Liver (tissue), 9 donors: ENCODE results near the gene MORC4. TPM values are rescaled to one million over a fixed set of nuclear protein-coding genes. Genes with fewer than 3 reads are reported as not detected.
"Not testable (repeated sequence)": the region's sequence is repeated elsewhere in the genome, so short reads cannot be mapped to it uniquely, and the experiment has no call there.

ENCODE experiments used
- DNase-seq: peaks from one replicate; pipeline ENCODE4 v3.0.0-alpha.2; 2017; ENCODE audit warnings: low spot score
- H3K27ac ChIP-seq, 2 donors: one replicate each; pipeline ENCODE4 v1.7.0; 2013; ENCODE audit warnings: inconsistent platforms in 2 of 2, low read length in 2 of 2, control low read depth in 1 of 2, low read depth in 1 of 2, mild to moderate bottlenecking in 1 of 2
- H3K27me3 ChIP-seq, 4 donors: one replicate each; pipeline versions ENCODE4 v1.6.1 to v1.7.0; 2013; ENCODE audit warnings: low read length in 3 of 4, inconsistent platforms in 1 of 4, mild to moderate bottlenecking in 1 of 4, moderate library complexity in 1 of 4; ENCODE audit not compliant: control insufficient read depth in 4 of 4, insufficient read depth in 4 of 4
- H3K36me3 ChIP-seq, 4 donors: one replicate each; pipeline versions ENCODE4 v1.6.1 to v1.7.0; 2013; ENCODE audit warnings: low read length in 3 of 4, mild to moderate bottlenecking in 3 of 4, low read depth in 1 of 4, moderate library complexity in 1 of 4; ENCODE audit not compliant: control insufficient read depth in 4 of 4, insufficient read depth in 3 of 4
- H3K4me1 ChIP-seq, 4 donors: one replicate each; pipeline versions ENCODE4 v1.6.1 to v1.7.0; 2013; ENCODE audit warnings: low read length in 3 of 4, mild to moderate bottlenecking in 3 of 4, moderate library complexity in 1 of 4; ENCODE audit not compliant: control insufficient read depth in 4 of 4, insufficient read depth in 4 of 4
- H3K4me3 ChIP-seq, 3 donors: one replicate each; pipeline versions ENCODE4 v1.6.1 to v1.7.0; 2013; ENCODE audit warnings: low read length in 3 of 3, control low read depth in 1 of 3, low read depth in 1 of 3, mild to moderate bottlenecking in 1 of 3
- H3K9ac ChIP-seq, 2 donors: one replicate each; pipeline ENCODE4 v1.7.0; 2013; ENCODE audit warnings: low read length in 2 of 2, mild to moderate bottlenecking in 2 of 2, moderate library complexity in 2 of 2, control low read depth in 1 of 2, low read depth in 1 of 2
- H3K9me3 ChIP-seq, 4 donors: one replicate each; pipeline versions ENCODE4 v1.6.1 to v1.7.0; 2013; ENCODE audit warnings: low read length in 3 of 4; ENCODE audit not compliant: control insufficient read depth in 4 of 4
- CTCF ChIP-seq: fragments of 150-350 bp; IDR thresholded peaks from 2 replicates; pipeline ENCODE4 v1.5.1; 2017; ENCODE audit warnings: improper control_type of control experiment, low read depth, low read length; ENCODE audit not compliant: missing input control
- EGR1 ChIP-seq, 2 donors: IDR thresholded peaks; 2 replicates each; pipeline ENCODE4 v1.6.1; 2016 to 2018; ENCODE audit warnings: antibody characterized with exemption in 2 of 2, low read depth in 2 of 2
- FOXA1 ChIP-seq: IDR thresholded peaks from 2 replicates; pipeline ENCODE4 v1.6.1; 2016; ENCODE audit warnings: antibody characterized with exemption
- FOXA2 ChIP-seq: IDR thresholded peaks from 2 replicates; pipeline ENCODE4 v1.6.1; 2016; ENCODE audit warnings: antibody characterized with exemption
- HNF4A ChIP-seq, 2 donors: conservative IDR thresholded peaks; 2 replicates each; pipeline ENCODE4 v1.6.1; 2016; ENCODE audit warnings: antibody characterized with exemption in 2 of 2, mild to moderate bottlenecking in 2 of 2
- MAX ChIP-seq: IDR thresholded peaks from 2 replicates; pipeline ENCODE4 v1.6.1; 2016; ENCODE audit warnings: antibody characterized with exemption
- RAD21 ChIP-seq, 2 donors: IDR thresholded peaks; 2 replicates each; pipeline ENCODE4 v1.6.1; 2016; ENCODE audit warnings: antibody characterized with exemption in 2 of 2, mild to moderate bottlenecking in 2 of 2
- SP1 ChIP-seq: IDR thresholded peaks from 2 replicates; pipeline ENCODE4 v1.6.1; 2018; ENCODE audit warnings: antibody characterized with exemption, mild to moderate bottlenecking
- TAF1 ChIP-seq: conservative IDR thresholded peaks from 2 replicates; pipeline ENCODE4 v1.6.1; 2016; ENCODE audit warnings: antibody characterized with exemption, mild to moderate bottlenecking
- YY1 ChIP-seq: IDR thresholded peaks from 2 replicates; pipeline ENCODE4 v1.6.1; 2016; ENCODE audit warnings: antibody characterized with exemption, mild to moderate bottlenecking
- ZBTB33 ChIP-seq: IDR thresholded peaks from 2 replicates; pipeline ENCODE4 v1.6.1; 2016; ENCODE audit warnings: antibody characterized with exemption
- WGBS: extraction: QIAGEN DNeasy Blood & Tissue Kit; methylation state at CpG from one replicate; pipeline ENCODE4 v1.1.7; 2013; 5-methylcytosine and 5-hydroxymethylcytosine counted together
- polyA plus RNA-seq, 2 donors: library from polyadenylated mRNA; stranded (reverse) in 1 of 2; unstranded in 1 of 2; fragments of 200-250 nt in 1 of 2; fragments of >200 nt in 1 of 2; fragmentation: Nextera tagmentation in 1 of 2; extraction: Ambion mirVana in 1 of 2; gene quantifications; one replicate each; pipeline versions ENCODE4 v1.2.1 to v1.2.3, GENCODE V29; 2013 to 2015
- total RNA-seq, 2 donors: library from RNA; depleted of rRNA; stranded (reverse); fragments of >200 nt; gene quantifications; one replicate each; pipeline ENCODE4 v1.2.3, GENCODE V29; 2014
- donor health status: healthy.
- donor health status: healthy.
- donor health status: healthy.
- donor health status: healthy.
- donor health status: healthy.

The MORC4 gene
- total and polyA plus RNA-seq, 4 donors, result 5.8 to 11.0 (median 8.4) TPM

- H3K36me3 ChIP-seq, result no peaks in the 10 kb centered on the region
- no peak for TF ChIP-seq MAX
- no peak for TF ChIP-seq EGR1 (IDR thresholded peaks at IDR 0.05; ENCODE audit: low read depth in 2 of 2)
- no peak for TF ChIP-seq FOXA2
- no peak for TF ChIP-seq RAD21 (IDR thresholded peaks at IDR 0.05)
- WGBS, result 79% methylated on average over 5 of the region's 5 CpGs
Measured at GRCh38 chrX:106973433-106974149, 26.4 kb downstream of the MORC4 start.

GRCh38 chrX:106972896-106973295 lies 27.1 kb downstream of the MORC4 start:
- Histone ChIP-seq H3K36me3 (no peaks in the 10 kb centered on the region), H3K27ac (no peak overlapping the region), H3K4me3 (no peak overlapping the region), H3K9me3 (no peaks in the 10 kb centered on the region), H3K27me3 (no peaks in the 10 kb centered on the region), H3K9ac (no peak overlapping the region), H3K4me1 (peaks cover 0 to 3% (median 0%) of the 10 kb centered on the region in 4 donors)
- no peak for DNase-seq
- TF ChIP-seq FOXA1, result no peak

More at GRCh38 chrX:106973433-106974149, 26.4 kb downstream of the MORC4 start:
- Histone ChIP-seq H3K27me3 (no peaks in the 10 kb centered on the region), H3K9me3 (no peaks in the 10 kb centered on the region), H3K9ac (no peak overlapping the region), H3K27ac (no peak overlapping the region), H3K4me3 (no peak overlapping the region), H3K4me1 (peaks cover 0 to 3% (median 0%) of the 10 kb centered on the region in 4 donors)
- DNase-seq, result no peak

GRCh38 chrX:106966547-106966946 lies 33.5 kb downstream of the MORC4 start:
- H3K4me3 ChIP-seq, H3K9me3 ChIP-seq, H3K27ac ChIP-seq, H3K9ac ChIP-seq, DNase-seq, H3K36me3 ChIP-seq, H3K27me3 ChIP-seq, H3K4me1 ChIP-seq: not testable (repeated sequence)
- 90% methylated on average over 6 of the region's 6 CpGs for WGBS

GRCh38 chrX:106964290-106964689 lies 35.7 kb downstream of the MORC4 start:
- 88% methylated on average over 1 of the region's 1 CpG for WGBS
- no peak for TF ChIP-seq HNF4A (conservative IDR thresholded peaks at IDR 0.05)
- H3K27me3 ChIP-seq, result no peaks in the 10 kb centered on the region

GRCh38 chrX:106963111-106963510 lies 36.9 kb downstream of the MORC4 start:
- no peak overlapping the region for H3K4me3 ChIP-seq
- no peak overlapping the region for H3K9ac ChIP-seq
- no peaks in the 10 kb centered on the region for H3K27me3 ChIP-seq
- H3K4me1 ChIP-seq, result peaks cover 0 to 4% (median 2%) of the 10 kb centered on the region in 4 donors
- no peaks in the 10 kb centered on the region for H3K9me3 ChIP-seq
- H3K27ac ChIP-seq, result no peak overlapping the region
- no peaks in the 10 kb centered on the region for H3K36me3 ChIP-seq
- no peak for DNase-seq
- no peak for TF ChIP-seq SP1
- no peak for TF ChIP-seq YY1
- no peak for TF ChIP-seq MAX
- no peak for TF ChIP-seq ZBTB33
- TF ChIP-seq TAF1, result no peak
- TF ChIP-seq CTCF, result no peak
- no peak for TF ChIP-seq HNF4A (conservative IDR thresholded peaks at IDR 0.05)

More at GRCh38 chrX:106964290-106964689, 35.7 kb downstream of the MORC4 start:
- Histone ChIP-seq H3K4me3 (no peak overlapping the region), H3K9ac (no peak overlapping the region), H3K4me1 (peaks cover 0 to 4% (median 2%) of the 10 kb centered on the region in 4 donors), H3K27ac (no peak overlapping the region), H3K36me3 (no peaks in the 10 kb centered on the region), H3K9me3 (no peaks in the 10 kb centered on the region)
- DNase-seq, result no peak
